Thyroid gland (tissue), 4 donors: ENCODE results near the gene LRIG1. TPM values are rescaled to one million over a fixed set of nuclear protein-coding genes. Genes with fewer than 3 reads are reported as not detected.
A peak's percentile ranks its signal among the peaks of the same experiment; 100 is the strongest.

Experiments used
- DNase-seq, 2 donors: peaks; one replicate each; pipeline ENCODE4 v3.0.0-alpha.2; 2019
- H3K27ac ChIP-seq, 3 donors: fragments of 200-600 bp; sonication (generic); 1 replicate in 2 of 3; 2 replicates in 1 of 3; pipeline ENCODE4 v1.5.1; 2016 to 2019; ENCODE audit warnings: mild to moderate bottlenecking in 1 of 3, moderate library complexity in 1 of 3
- H3K27me3 ChIP-seq: fragments of 200-600 bp; sonication (generic); one replicate; pipeline ENCODE4 v1.5.1; 2019
- H3K36me3 ChIP-seq, 2 donors: fragments of 200-600 bp; sonication (generic); one replicate each; pipeline ENCODE4 v1.5.1; 2016 to 2019
- H3K4me1 ChIP-seq, 2 donors: fragments of 200-600 bp; sonication (generic); one replicate each; pipeline ENCODE4 v1.5.1; 2017 to 2019
- H3K4me3 ChIP-seq, 3 donors: fragments of 200-600 bp; sonication (generic); replicated peaks in 1 of 3; 1 replicate in 2 of 3; 2 replicates in 1 of 3; pipeline ENCODE4 v1.5.1; 2016; ENCODE audit warnings: mild to moderate bottlenecking in 1 of 3
- H3K9me3 ChIP-seq: fragments of 200-600 bp; sonication (generic); one replicate; pipeline ENCODE4 v1.5.1; 2017
- POLR2A ChIP-seq, 2 donors: fragments of 450-650 bp; IDR thresholded peaks; one replicate each; pipeline ENCODE4 v1.6.1; 2017; ENCODE audit warnings: antibody characterized with exemption in 2 of 2, mild to moderate bottlenecking in 2 of 2, moderate library complexity in 1 of 2
- WGBS, 2 donors: methylation state at CpG; one replicate each; pipeline ENCODE4 v1.1.5; 2017; 5-methylcytosine and 5-hydroxymethylcytosine counted together
- intact Hi-C: fragments of 100-400 bp; cut with DNase I; formaldehyde crosslinking; loops from one replicate; pipeline ENCODE4 v1.15.1; 2023
- total RNA-seq, 4 donors: library from RNA; depleted of rRNA; stranded (reverse); fragments of >200 nt; gene quantifications; one replicate each; pipeline ENCODE4 v1.2.3, GENCODE V29; 2016
- TF ChIP-seq, protein P1 (sequence below), 6 experiments: fragments of 200-600 bp in 3 of 6; fragments of 450-650 bp in 3 of 6; sonication (generic) in 3 of 6; IDR thresholded peaks; one replicate each; pipeline ENCODE4 v1.5.1; 2016 to 2019; ENCODE audit warnings: antibody characterized with exemption in 6 of 6, mild to moderate bottlenecking in 2 of 6, inconsistent platforms in 1 of 6, moderate library complexity in 1 of 6

LRIG1 gene
- total RNA-seq, 4 donors from 2014 or later, result 45.8 to 69.7 (median 61.7) TPM

DNA sequence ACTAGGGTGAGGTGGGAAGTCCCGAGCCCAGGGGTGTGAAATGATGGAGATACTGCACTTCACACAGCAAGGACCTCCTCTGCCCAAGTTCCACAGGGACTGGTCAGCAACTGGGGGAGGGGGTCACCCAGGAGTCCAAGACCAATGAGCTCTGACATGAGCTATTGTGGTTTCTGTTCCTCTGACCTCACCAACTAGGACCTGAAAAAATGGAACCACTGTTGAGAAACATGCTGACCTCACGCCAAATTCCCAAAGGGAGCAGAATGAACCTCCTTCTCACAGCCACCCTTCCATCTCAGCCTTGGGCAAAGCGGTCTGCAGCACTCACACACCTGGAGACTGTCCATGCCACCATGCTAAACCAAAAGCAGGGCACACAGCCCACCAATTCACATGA is 69.3 kb downstream of the LRIG1 start:
- no peak for TF ChIP-seq POLR2A (IDR thresholded peaks at IDR 0.05)
- TF ChIP-seq, protein P1, sequence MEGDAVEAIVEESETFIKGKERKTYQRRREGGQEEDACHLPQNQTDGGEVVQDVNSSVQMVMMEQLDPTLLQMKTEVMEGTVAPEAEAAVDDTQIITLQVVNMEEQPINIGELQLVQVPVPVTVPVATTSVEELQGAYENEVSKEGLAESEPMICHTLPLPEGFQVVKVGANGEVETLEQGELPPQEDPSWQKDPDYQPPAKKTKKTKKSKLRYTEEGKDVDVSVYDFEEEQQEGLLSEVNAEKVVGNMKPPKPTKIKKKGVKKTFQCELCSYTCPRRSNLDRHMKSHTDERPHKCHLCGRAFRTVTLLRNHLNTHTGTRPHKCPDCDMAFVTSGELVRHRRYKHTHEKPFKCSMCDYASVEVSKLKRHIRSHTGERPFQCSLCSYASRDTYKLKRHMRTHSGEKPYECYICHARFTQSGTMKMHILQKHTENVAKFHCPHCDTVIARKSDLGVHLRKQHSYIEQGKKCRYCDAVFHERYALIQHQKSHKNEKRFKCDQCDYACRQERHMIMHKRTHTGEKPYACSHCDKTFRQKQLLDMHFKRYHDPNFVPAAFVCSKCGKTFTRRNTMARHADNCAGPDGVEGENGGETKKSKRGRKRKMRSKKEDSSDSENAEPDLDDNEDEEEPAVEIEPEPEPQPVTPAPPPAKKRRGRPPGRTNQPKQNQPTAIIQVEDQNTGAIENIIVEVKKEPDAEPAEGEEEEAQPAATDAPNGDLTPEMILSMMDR (IDR thresholded peaks at IDR 0.05), result no peak
- intact Hi-C loops, result no loop called here
- Histone ChIP-seq H3K4me3 (no peak overlapping the region), H3K27ac (no peak overlapping the region), H3K27me3 (no peaks in the 10 kb centered on the region), H3K36me3 (no peaks in the 10 kb centered on the region), H3K9me3 (no peaks in the 10 kb centered on the region), H3K4me1 (peaks cover 17 to 42% of the 10 kb centered on the region in 2 donors)
- 91 to 98% methylated on average over 3 of the region's 3 CpGs for WGBS, 2 donors
- DNase-seq, result no peak

DNA sequence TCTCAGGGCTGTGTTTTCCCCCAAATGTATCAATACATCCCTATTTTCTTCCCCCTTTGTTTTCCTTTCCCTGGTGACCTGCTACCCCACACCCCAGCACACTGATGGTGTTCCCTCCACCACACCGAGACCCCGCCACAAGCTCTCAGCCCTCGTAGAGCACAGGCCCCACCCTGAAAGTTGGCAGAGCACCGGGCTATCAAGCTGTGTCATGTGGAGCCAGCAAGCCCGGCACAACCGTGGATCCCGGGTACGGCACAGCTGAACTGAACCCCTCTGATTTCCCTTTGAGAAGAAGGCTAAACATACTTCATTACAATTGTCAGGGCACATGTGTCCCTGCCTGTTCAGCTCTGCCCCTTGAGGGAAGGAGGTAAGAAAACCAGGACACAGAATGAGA is 69.9 kb downstream of the LRIG1 start:
- H3K4me1 ChIP-seq, result peaks cover 19 to 48% of the 10 kb centered on the region in 2 donors
- no peaks in the 10 kb centered on the region for H3K27me3 ChIP-seq
- H3K36me3 ChIP-seq, result no peaks in the 10 kb centered on the region
- no peak for DNase-seq
- H3K9me3 ChIP-seq, result no peaks in the 10 kb centered on the region
- no peak overlapping the region for H3K4me3 ChIP-seq
- no peak for TF ChIP-seq POLR2A (IDR thresholded peaks at IDR 0.05)
- TF ChIP-seq, protein P1 (IDR thresholded peaks at IDR 0.05), result no peak
- intact Hi-C loops, result no loop called here
- H3K27ac ChIP-seq, result no peak overlapping the region
- WGBS, 2 donors, result 92 to 96% methylated on average over 8 of the region's 8 CpGs

DNA sequence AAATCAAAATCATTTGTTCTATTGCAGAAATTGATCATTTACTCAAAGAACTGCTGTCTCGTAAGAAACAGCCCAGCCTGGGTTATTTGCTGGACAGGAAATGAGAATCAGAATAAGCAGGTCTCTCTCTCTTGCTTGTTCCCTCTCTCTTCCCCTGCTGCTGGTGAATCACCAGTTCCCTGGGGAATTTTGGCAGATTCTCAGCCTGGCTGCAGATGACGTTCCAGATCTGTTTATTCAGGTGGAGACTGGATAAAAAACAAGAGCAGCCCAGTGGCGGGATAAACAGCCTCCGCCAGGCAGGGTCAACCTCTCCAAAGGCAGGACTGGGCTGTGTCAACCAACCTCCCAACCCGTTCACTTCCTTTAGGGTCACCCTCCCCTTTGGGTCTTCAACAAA is 72.1 kb downstream of the LRIG1 start:
- Histone ChIP-seq H3K27ac (peak overlapping the region; percentile 66 to 76 (median 74)), H3K27me3 (no peaks in the 10 kb centered on the region), H3K9me3 (no peaks in the 10 kb centered on the region), H3K4me3 (no peak overlapping the region), H3K36me3 (no peaks in the 10 kb centered on the region), H3K4me1 (peaks cover 39 to 66% of the 10 kb centered on the region in 2 donors)
- intact Hi-C loops, result no loop called here
- WGBS, 2 donors, result 11 to 18% methylated on average over 5 of the region's 5 CpGs
- TF ChIP-seq, protein P1 (IDR thresholded peaks at IDR 0.05), result no peak
- TF ChIP-seq POLR2A (IDR thresholded peaks at IDR 0.05), result peak in 1 of 2 donors; percentile 31
- DNase-seq, result peak; percentile 80 to 90

DNA sequence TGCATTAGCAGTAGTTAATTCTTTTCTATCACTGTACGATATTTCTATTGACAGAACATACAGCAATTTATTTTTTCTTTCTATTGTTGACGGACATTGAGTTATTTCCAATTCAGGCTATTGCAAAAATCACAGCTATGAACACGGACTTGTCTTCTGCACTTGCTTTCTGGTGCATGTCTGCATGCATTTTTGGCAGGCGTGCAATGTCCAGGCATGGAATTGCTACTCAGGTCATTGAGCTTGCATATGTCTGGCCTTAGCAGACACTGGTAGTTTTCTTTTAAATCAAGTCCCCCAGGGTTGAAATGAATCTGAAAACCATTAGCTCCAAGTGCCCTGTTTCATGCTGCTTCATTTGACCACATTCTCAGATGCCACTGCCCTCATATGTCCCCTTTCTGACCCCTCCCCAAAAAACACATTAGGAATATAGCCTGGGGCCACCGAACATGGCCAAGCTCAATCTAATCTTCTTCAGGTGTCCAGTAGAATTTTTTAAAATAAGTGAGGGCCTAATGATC is 72.8 kb downstream of the LRIG1 start:
- Histone ChIP-seq H3K4me1 (peaks cover 39 to 61% of the 10 kb centered on the region in 2 donors), H3K27ac (peak overlapping the region; percentile 48 to 76 (median 74)), H3K36me3 (no peaks in the 10 kb centered on the region), H3K27me3 (no peaks in the 10 kb centered on the region), H3K9me3 (no peaks in the 10 kb centered on the region), H3K4me3 (no peak overlapping the region)
- intact Hi-C loops, result no loop called here
- 80 to 83% methylated on average over 5 of the region's 5 CpGs for WGBS, 2 donors
- peak in 1 of 2 donors; percentile 55 for DNase-seq
- no peak for TF ChIP-seq POLR2A (IDR thresholded peaks at IDR 0.05)
- TF ChIP-seq, protein P1 (IDR thresholded peaks at IDR 0.05), result no peak

DNA sequence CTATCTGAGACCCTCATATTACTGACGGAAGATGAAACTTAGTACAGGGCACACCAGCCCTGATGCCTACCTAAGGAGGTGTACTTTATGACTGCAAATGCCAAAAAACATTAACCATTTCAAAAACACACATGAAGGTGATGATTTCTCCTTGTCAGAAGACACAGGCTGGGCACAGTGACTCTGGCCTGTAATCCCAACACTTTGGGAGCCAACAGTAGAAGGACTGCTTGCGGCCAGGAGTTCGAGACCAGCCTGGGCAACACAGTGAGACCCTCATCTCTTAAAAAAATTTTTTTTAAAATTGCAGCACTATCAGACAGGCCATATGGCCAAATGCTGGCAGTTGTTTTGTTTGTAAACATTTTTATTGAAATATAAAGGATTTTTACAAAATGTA is 73.5 kb downstream of the LRIG1 start:
- Histone ChIP-seq H3K27me3 (no peaks in the 10 kb centered on the region), H3K9me3 (no peaks in the 10 kb centered on the region), H3K27ac (no peak overlapping the region), H3K4me1 (peaks cover 39 to 57% of the 10 kb centered on the region in 2 donors), H3K4me3 (no peak overlapping the region), H3K36me3 (no peaks in the 10 kb centered on the region)
- DNase-seq, result no peak
- 95 to 97% methylated on average over 3 of the region's 3 CpGs for WGBS, 2 donors
- intact Hi-C loops, result no loop called here
- TF ChIP-seq, protein P1 (IDR thresholded peaks at IDR 0.05), result no peak
- TF ChIP-seq POLR2A (IDR thresholded peaks at IDR 0.05), result no peak
